ENCODE measurements around the gene URB1.
"Not testable (repeated sequence)": the region's sequence is repeated elsewhere in the genome, so short reads cannot be mapped to it uniquely, and the experiment has no call there.

The URB1 gene

GRCh38 chr21:32411350-32412161, 18.7 kb upstream of the URB1 start:
- DNase-seq (ENCODE audit: low read depth), result peak; percentile 34

- no peak for DNase-seq (ENCODE audit: low read depth)
Measured at GRCh38 chr21:32410916-32411315, 18.1 kb upstream of the URB1 start.

- DNase-seq (ENCODE audit: low read depth), result no peak
Measured at GRCh38 chr21:32410291-32410690, 17.5 kb upstream of the URB1 start.

- no peak for DNase-seq (ENCODE audit: low read depth)
Measured at GRCh38 chr21:32406405-32406804, 13.6 kb upstream of the URB1 start.

GRCh38 chr21:32403201-32403777, 10.5 kb upstream of the URB1 start:
- DNase-seq (ENCODE audit: low read depth), result peak; percentile 29

GRCh38 chr21:32393677-32394001, 827 bp upstream of the URB1 start:
- DNase-seq (ENCODE audit: low read depth), result no peak

- DNase-seq (ENCODE audit: low read depth), result no peak
Measured at GRCh38 chr21:32392299-32392879, 423 bp downstream of the URB1 start.

GRCh38 chr21:32391755-32392154, 1.1 kb downstream of the URB1 start:
- DNase-seq (ENCODE audit: low read depth), result no peak

- not testable (repeated sequence) for DNase-seq (ENCODE audit: low read depth)
Measured at GRCh38 chr21:32390537-32391224, 2.1 kb downstream of the URB1 start.

GRCh38 chr21:32389337-32390015, 3.3 kb downstream of the URB1 start:
- DNase-seq (ENCODE audit: low read depth), result no peak

GRCh38 chr21:32388306-32388705, 4.5 kb downstream of the URB1 start:
- no peak for DNase-seq (ENCODE audit: low read depth)

- DNase-seq (ENCODE audit: low read depth), result no peak
Measured at GRCh38 chr21:32387151-32387550, 5.7 kb downstream of the URB1 start.

GRCh38 chr21:32386195-32386870, 6.5 kb downstream of the URB1 start:
- DNase-seq (ENCODE audit: low read depth), result no peak

GRCh38 chr21:32383812-32384211, 9.0 kb downstream of the URB1 start:
- DNase-seq (ENCODE audit: low read depth), result no peak

- no peak for DNase-seq (ENCODE audit: low read depth)
Measured at GRCh38 chr21:32382108-32382644, 10.6 kb downstream of the URB1 start.

GRCh38 chr21:32381571-32381970, 11.2 kb downstream of the URB1 start:
- DNase-seq (ENCODE audit: low read depth), result no peak

- DNase-seq (ENCODE audit: low read depth), result no peak
Measured at GRCh38 chr21:32380940-32381339, 11.9 kb downstream of the URB1 start.

GRCh38 chr21:32378956-32379355, 13.9 kb downstream of the URB1 start:
- DNase-seq (ENCODE audit: low read depth), result no peak

- no peak for DNase-seq (ENCODE audit: low read depth)
Measured at GRCh38 chr21:32377991-32378390, 14.8 kb downstream of the URB1 start.

- no peak for DNase-seq (ENCODE audit: low read depth)
Measured at GRCh38 chr21:32377506-32377905, 15.3 kb downstream of the URB1 start.

- no peak for DNase-seq (ENCODE audit: low read depth)
Measured at GRCh38 chr21:32372755-32373154, 20.1 kb downstream of the URB1 start.

GRCh38 chr21:32371913-32372314, 20.9 kb downstream of the URB1 start:
- DNase-seq (ENCODE audit: low read depth), result no peak
